GM21619 (cell line): ENCODE results near the gene SLC12A2.

Experiments
- ATAC-seq: cut with Tn5 transposase; IDR thresholded peaks from one replicate; pipeline ENCODE4 v1.9.1; 2021; ENCODE audit not compliant: unreplicated experiment

SLC12A2 gene

GRCh38 chr5:128083033-128083810 is at the start of gene SLC12A2:
Gene SLC12A2, plus strand, starts transcription at chr5:128083766. Its CDS starts 189 bp downstream, at chr5:128083955.
- peak; percentile 53 for ATAC-seq

- no peak for ATAC-seq
These were observed 47.9 kb upstream of the SLC12A2 start for GRCh38 chr5:128035689-128036088.

GRCh38 chr5:128036950-128037349 is 46.6 kb upstream of the SLC12A2 start:
- ATAC-seq = no peak

GRCh38 chr5:128038643-128039042 is 44.9 kb upstream of the SLC12A2 start:
- no peak for ATAC-seq

GRCh38 chr5:128040927-128041326 is 42.6 kb upstream of the SLC12A2 start:
- no peak for ATAC-seq

GRCh38 chr5:128052780-128053179 is 30.8 kb upstream of the SLC12A2 start:
- ATAC-seq = no peak

GRCh38 chr5:128053291-128053954 is 30.1 kb upstream of the SLC12A2 start:
- no peak for ATAC-seq

GRCh38 chr5:128060644-128061385 is 22.8 kb upstream of the SLC12A2 start:
- ATAC-seq = no peak

GRCh38 chr5:128062172-128062746 is 21.3 kb upstream of the SLC12A2 start:
- ATAC-seq = no peak

- ATAC-seq = no peak
These were observed 9.4 kb upstream of the SLC12A2 start for GRCh38 chr5:128074171-128074570.

GRCh38 chr5:128074953-128075352 is 8.6 kb upstream of the SLC12A2 start:
- ATAC-seq = no peak

GRCh38 chr5:128077526-128077925 is 6.0 kb upstream of the SLC12A2 start:
- no peak for ATAC-seq

GRCh38 chr5:128081111-128081851 is 2.3 kb upstream of the SLC12A2 start:
- no peak for ATAC-seq

GRCh38 chr5:128082551-128083032 is 974 bp upstream of the SLC12A2 start:
- ATAC-seq = peak; percentile 9

- ATAC-seq = peak; percentile 32
These were observed 253 bp downstream of the SLC12A2 start for GRCh38 chr5:128083811-128084227.

- peak; percentile 9 for ATAC-seq
These were observed 932 bp downstream of the SLC12A2 start for GRCh38 chr5:128084228-128085167.

- no peak for ATAC-seq
These were observed 1.8 kb downstream of the SLC12A2 start for GRCh38 chr5:128085413-128085812.

- ATAC-seq = no peak
These were observed 8.0 kb downstream of the SLC12A2 start for GRCh38 chr5:128091579-128091978.

GRCh38 chr5:128092144-128092543 is 8.6 kb downstream of the SLC12A2 start:
- no peak for ATAC-seq
